Measurements from ENCODE around the gene WRAP73.
A peak's percentile ranks its signal among the peaks of the same experiment; 100 is the strongest.

WRAP73 gene

DNA sequence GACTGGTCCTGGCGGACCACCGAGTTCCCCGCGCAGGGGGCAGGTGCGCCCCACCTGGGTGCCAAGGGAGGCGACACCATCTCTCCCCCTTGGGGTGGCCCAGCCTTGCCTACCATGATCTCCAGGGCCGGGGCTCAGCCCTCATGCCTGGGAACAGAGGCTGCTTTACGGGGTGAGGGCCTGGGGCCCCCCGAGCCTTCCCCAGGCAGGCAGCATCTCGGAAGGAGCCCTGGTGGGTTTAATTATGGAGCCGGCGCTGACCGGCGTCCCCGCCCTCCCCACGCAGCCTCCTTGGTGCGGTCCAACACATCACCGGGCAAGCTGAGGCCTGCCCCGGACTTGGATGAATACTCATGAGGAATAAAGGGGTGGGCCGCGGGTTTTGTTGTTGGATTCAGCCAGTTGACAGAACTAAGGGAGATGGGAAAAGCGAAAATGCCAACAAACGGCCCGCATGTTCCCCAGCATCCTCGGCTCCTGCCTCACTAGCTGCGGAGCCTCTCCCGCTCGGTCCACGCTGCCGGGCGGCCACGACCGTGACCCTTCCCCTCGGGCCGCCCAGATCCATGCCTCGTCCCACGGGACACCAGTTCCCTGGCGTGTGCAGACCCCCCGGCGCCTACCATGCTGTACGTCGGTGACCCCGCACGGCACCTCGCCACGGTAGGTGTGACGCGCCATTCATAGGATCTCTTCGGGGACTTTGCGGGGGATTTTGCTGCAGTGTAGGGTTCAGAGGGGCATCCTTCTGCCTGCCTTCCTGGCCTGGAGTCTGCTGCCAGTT is 40.6 kb upstream of the WRAP73 start:
- Histone ChIP-seq H4K8ac (ENCODE audit: low read depth, low read length) (no peak overlapping the region), H3K27ac (ENCODE audit: low read depth, low read length) (no peak overlapping the region), H3K18ac (ENCODE audit: low read length) (no peak overlapping the region), H2BK15ac (replicated peaks; ENCODE audit: low read depth) (no peak overlapping the region), H3K79me1 (ENCODE audit: low read length) (no peaks in the 10 kb centered on the region), H2AK5ac (ENCODE audit: low read length) (no peak overlapping the region), H3K4me3 (ENCODE audit: low read length) (no peak overlapping the region), H3K9ac (ENCODE audit: low read length) (no peak overlapping the region), H3K79me2 (ENCODE audit: control insufficient read depth, insufficient read depth, low read length) (no peaks in the 10 kb centered on the region), H3K4ac (ENCODE audit: low read depth, low read length) (no peak overlapping the region), H2BK120ac (ENCODE audit: low read depth, low read length) (no peak overlapping the region), H3K4me1 (ENCODE audit: control insufficient read depth, low read depth, low read length) (peaks cover 2% of the 10 kb centered on the region), H3K23ac (ENCODE audit: low read length) (no peak overlapping the region), H3K56ac (ENCODE audit: low read length) (no peak overlapping the region), H3K27me3 (ENCODE audit: insufficient read depth, low read length, poor library complexity) (no peaks in the 10 kb centered on the region), H2BK5ac (ENCODE audit: low read length) (no peak overlapping the region), H3K4me2 (ENCODE audit: low read length) (no peak overlapping the region), H3K36me3 (ENCODE audit: control insufficient read depth, insufficient read depth, low read length) (no peaks in the 10 kb centered on the region), H4K5ac (ENCODE audit: low read length) (no peak overlapping the region)
- DNase-seq = no peak
- WGBS (ENCODE audit: extremely low coverage, insufficient coverage, low lambda C conversion rate) = no CpG with 5 or more reads among the region's 50 CpGs

DNA sequence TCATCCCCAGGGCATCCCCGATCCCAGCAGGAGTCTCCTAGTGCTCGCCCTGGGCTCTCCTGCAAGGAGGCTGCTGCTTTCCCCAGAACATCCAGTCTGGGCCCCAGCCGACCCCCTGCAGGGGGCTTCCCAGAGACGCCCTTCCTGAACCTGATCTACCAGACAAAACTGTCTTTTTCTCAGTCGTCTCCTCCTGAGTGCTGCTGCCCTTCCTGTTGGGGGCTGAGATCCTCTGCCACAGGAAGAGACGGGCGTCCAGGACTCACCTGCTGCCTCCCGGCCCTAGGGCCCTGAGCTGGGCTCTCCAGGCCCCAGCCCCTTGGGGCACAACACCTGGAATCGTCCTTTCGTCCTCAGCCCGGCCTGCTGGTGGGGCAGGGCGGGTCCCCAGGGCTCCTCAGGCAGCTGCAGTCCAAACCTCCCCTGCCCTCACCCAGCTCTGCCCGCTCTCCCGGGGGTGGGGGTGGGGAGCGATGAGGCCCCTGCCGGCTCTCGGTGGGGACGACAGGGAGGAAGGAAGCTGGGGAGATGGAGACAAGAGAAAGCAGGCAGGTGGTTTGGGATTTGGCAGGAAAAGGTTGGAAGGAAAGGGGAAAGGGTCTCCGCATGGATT is 39.3 kb upstream of the WRAP73 start:
- Histone ChIP-seq H3K9ac (ENCODE audit: low read length) (no peak overlapping the region), H3K56ac (ENCODE audit: low read length) (no peak overlapping the region)

GRCh38 chr1:3688356-3689137 is 38.6 kb upstream of the WRAP73 start:
- Histone ChIP-seq H3K56ac (ENCODE audit: low read length) (peak overlapping the region; percentile 18), H3K9ac (ENCODE audit: low read length) (peak overlapping the region; percentile 12), H2BK5ac (ENCODE audit: low read length) (no peak overlapping the region), H3K4me2 (ENCODE audit: low read length) (no peak overlapping the region), H3K4me1 (ENCODE audit: control insufficient read depth, low read depth, low read length) (peaks cover 2% of the 10 kb centered on the region), H2AK5ac (ENCODE audit: low read length) (no peak overlapping the region), H3K27ac (ENCODE audit: low read depth, low read length) (no peak overlapping the region), H3K79me1 (ENCODE audit: low read length) (no peaks in the 10 kb centered on the region), H3K36me3 (ENCODE audit: control insufficient read depth, insufficient read depth, low read length) (no peaks in the 10 kb centered on the region), H3K4me3 (ENCODE audit: low read length) (no peak overlapping the region), H2BK15ac (replicated peaks; ENCODE audit: low read depth) (no peak overlapping the region), H3K79me2 (ENCODE audit: control insufficient read depth, insufficient read depth, low read length) (no peaks in the 10 kb centered on the region), H3K18ac (ENCODE audit: low read length) (no peak overlapping the region), H4K8ac (ENCODE audit: low read depth, low read length) (no peak overlapping the region), H2BK120ac (ENCODE audit: low read depth, low read length) (no peak overlapping the region), H3K4ac (ENCODE audit: low read depth, low read length) (no peak overlapping the region), H3K27me3 (ENCODE audit: insufficient read depth, low read length, poor library complexity) (no peaks in the 10 kb centered on the region), H4K5ac (ENCODE audit: low read length) (no peak overlapping the region), H3K23ac (ENCODE audit: low read length) (no peak overlapping the region)
- DNase-seq = peak; percentile 57
- no CpG with 5 or more reads among the region's 29 CpGs for WGBS (ENCODE audit: extremely low coverage, insufficient coverage, low lambda C conversion rate)

More for the DNA sequence above, 39.3 kb upstream of the WRAP73 start:
- Histone ChIP-seq H3K79me1 (ENCODE audit: low read length) (no peaks in the 10 kb centered on the region), H3K27ac (ENCODE audit: low read depth, low read length) (no peak overlapping the region), H2BK15ac (replicated peaks; ENCODE audit: low read depth) (no peak overlapping the region), H4K5ac (ENCODE audit: low read length) (no peak overlapping the region), H3K18ac (ENCODE audit: low read length) (no peak overlapping the region), H3K4me2 (ENCODE audit: low read length) (no peak overlapping the region), H3K4ac (ENCODE audit: low read depth, low read length) (no peak overlapping the region), H2AK5ac (ENCODE audit: low read length) (no peak overlapping the region), H2BK5ac (ENCODE audit: low read length) (no peak overlapping the region), H3K23ac (ENCODE audit: low read length) (no peak overlapping the region), H3K79me2 (ENCODE audit: control insufficient read depth, insufficient read depth, low read length) (no peaks in the 10 kb centered on the region), H3K4me1 (ENCODE audit: control insufficient read depth, low read depth, low read length) (peaks cover 2% of the 10 kb centered on the region), H3K36me3 (ENCODE audit: control insufficient read depth, insufficient read depth, low read length) (no peaks in the 10 kb centered on the region), H2BK120ac (ENCODE audit: low read depth, low read length) (no peak overlapping the region), H3K4me3 (ENCODE audit: low read length) (no peak overlapping the region), H3K27me3 (ENCODE audit: insufficient read depth, low read length, poor library complexity) (no peaks in the 10 kb centered on the region), H4K8ac (ENCODE audit: low read depth, low read length) (no peak overlapping the region)
- no CpG with 5 or more reads among the region's 19 CpGs for WGBS (ENCODE audit: extremely low coverage, insufficient coverage, low lambda C conversion rate)
- no peak for DNase-seq

GRCh38 chr1:3687504-3687903 is 37.6 kb upstream of the WRAP73 start:
- H3K9ac ChIP-seq (ENCODE audit: low read length) = no peak overlapping the region
- no peak overlapping the region for H3K4me2 ChIP-seq (ENCODE audit: low read length)
- no peak overlapping the region for H2AK5ac ChIP-seq (ENCODE audit: low read length)
- no peak overlapping the region for H3K56ac ChIP-seq (ENCODE audit: low read length)
- peak; percentile 31 for DNase-seq
- no peaks in the 10 kb centered on the region for H3K36me3 ChIP-seq (ENCODE audit: control insufficient read depth, insufficient read depth, low read length)
- WGBS (ENCODE audit: extremely low coverage, insufficient coverage, low lambda C conversion rate) = no CpG with 5 or more reads among the region's 12 CpGs
- peaks cover 2% of the 10 kb centered on the region for H3K4me1 ChIP-seq (ENCODE audit: control insufficient read depth, low read depth, low read length)
- no peak overlapping the region for H3K4me3 ChIP-seq (ENCODE audit: low read length)
- no peak overlapping the region for H2BK5ac ChIP-seq (ENCODE audit: low read length)
- no peak overlapping the region for H4K5ac ChIP-seq (ENCODE audit: low read length)
- no peak overlapping the region for H2BK120ac ChIP-seq (ENCODE audit: low read depth, low read length)
- H3K79me1 ChIP-seq (ENCODE audit: low read length) = no peaks in the 10 kb centered on the region
- no peak overlapping the region for H3K4ac ChIP-seq (ENCODE audit: low read depth, low read length)
- H3K18ac ChIP-seq (ENCODE audit: low read length) = no peak overlapping the region
- no peak overlapping the region for H2BK15ac ChIP-seq (replicated peaks; ENCODE audit: low read depth)
- H3K79me2 ChIP-seq (ENCODE audit: control insufficient read depth, insufficient read depth, low read length) = no peaks in the 10 kb centered on the region
- H3K27ac ChIP-seq (ENCODE audit: low read depth, low read length) = no peak overlapping the region
- no peak overlapping the region for H4K8ac ChIP-seq (ENCODE audit: low read depth, low read length)
- H3K23ac ChIP-seq (ENCODE audit: low read length) = no peak overlapping the region
- no peaks in the 10 kb centered on the region for H3K27me3 ChIP-seq (ENCODE audit: insufficient read depth, low read length, poor library complexity)

- Histone ChIP-seq H3K4me1 (ENCODE audit: control insufficient read depth, low read depth, low read length) (peaks cover 2% of the 10 kb centered on the region), H2BK5ac (ENCODE audit: low read length) (no peak overlapping the region), H3K4ac (ENCODE audit: low read depth, low read length) (no peak overlapping the region), H4K5ac (ENCODE audit: low read length) (no peak overlapping the region), H3K9ac (ENCODE audit: low read length) (no peak overlapping the region), H4K8ac (ENCODE audit: low read depth, low read length) (no peak overlapping the region), H3K27me3 (ENCODE audit: insufficient read depth, low read length, poor library complexity) (no peaks in the 10 kb centered on the region), H2AK5ac (ENCODE audit: low read length) (no peak overlapping the region), H3K36me3 (ENCODE audit: control insufficient read depth, insufficient read depth, low read length) (no peaks in the 10 kb centered on the region), H3K4me3 (ENCODE audit: low read length) (no peak overlapping the region), H3K23ac (ENCODE audit: low read length) (no peak overlapping the region), H3K56ac (ENCODE audit: low read length) (no peak overlapping the region), H2BK120ac (ENCODE audit: low read depth, low read length) (no peak overlapping the region), H2BK15ac (replicated peaks; ENCODE audit: low read depth) (no peak overlapping the region), H3K18ac (ENCODE audit: low read length) (no peak overlapping the region), H3K27ac (ENCODE audit: low read depth, low read length) (no peak overlapping the region), H3K79me2 (ENCODE audit: control insufficient read depth, insufficient read depth, low read length) (no peaks in the 10 kb centered on the region), H3K79me1 (ENCODE audit: low read length) (no peaks in the 10 kb centered on the region), H3K4me2 (ENCODE audit: low read length) (no peak overlapping the region)
- DNase-seq = no peak
- no CpG with 5 or more reads among the region's 19 CpGs for WGBS (ENCODE audit: extremely low coverage, insufficient coverage, low lambda C conversion rate)
Measured at GRCh38 chr1:3685906-3686305, 36.0 kb upstream of the WRAP73 start.

All from mesendoderm (in vitro differentiated cells).